IMR-90 (cell line): ENCODE results near the gene ZFR2. TPM values are rescaled to one million over a fixed set of nuclear protein-coding genes. Genes with fewer than 3 reads are reported as not detected.

Experiments
- ATAC-seq: fragments of 200-7000 bp; cut with Tn5 transposase; 2 replicates; pipeline ENCODE4 v1.9.1; 2020; ENCODE audit warnings: low read depth, mild to moderate bottlenecking, moderate library complexity
- BruUV-seq: library from RNA; stranded (reverse); fragments of 400-500 nt; replicated peaks from 2 replicates; lab custom pipeline; 2021; lab: Mats Ljungman, UMichigan
- CTCF ChIA-PET: fragments of 300-600 bp; formaldehyde crosslinking; extraction: SDS; loops from one replicate; lab custom pipeline; 2021; ENCODE audit warnings: antibody characterized with exemption; lab: Yijun Ruan, JAX
- POLR2A ChIA-PET: fragments of 300-600 bp; sonication (Branson Sonifier 250); formaldehyde crosslinking; loops from one replicate; lab custom pipeline; 2022; ENCODE audit warnings: antibody characterized with exemption; ENCODE audit not compliant: unreplicated experiment; lab: Charles Lee
- DNase-seq: peaks from one replicate; pipeline ENCODE4 v3.0.0; 2013
- H2AFZ ChIP-seq: replicated peaks from 2 replicates; pipeline ENCODE3; 2013; ENCODE audit warnings: low read length, mild to moderate bottlenecking; ENCODE audit not compliant: poor library complexity
- H2AK5ac ChIP-seq: 2 replicates; pipeline ENCODE4 v1.6.1; 2013; ENCODE audit warnings: low read depth, low read length, inconsistent platforms
- H2AK9ac ChIP-seq: replicated peaks from 2 replicates; pipeline ENCODE3; 2013; ENCODE audit warnings: mild to moderate bottlenecking, low read depth, low read length, moderate library complexity; ENCODE audit not compliant: poor library complexity
- H2BK120ac ChIP-seq: 2 replicates; pipeline ENCODE4 v1.6.1; 2013; ENCODE audit warnings: low read depth, low read length, inconsistent platforms
- H2BK15ac ChIP-seq: 3 replicates; pipeline ENCODE4 v1.6.1; 2013; ENCODE audit warnings: low read depth, low read length, inconsistent platforms
- H2BK20ac ChIP-seq: 2 replicates; pipeline ENCODE4 v1.6.1; 2013; ENCODE audit warnings: low read depth, mild to moderate bottlenecking, inconsistent platforms, low read length, moderate library complexity
- H2BK5ac ChIP-seq: 2 replicates; pipeline ENCODE4 v1.6.1; 2013; ENCODE audit warnings: mild to moderate bottlenecking, low read depth, low read length, inconsistent platforms; ENCODE audit not compliant: poor library complexity, severe bottlenecking
- H3K14ac ChIP-seq: replicated peaks from 2 replicates; pipeline ENCODE4 v1.6.1; 2013; ENCODE audit warnings: low read depth, low read length, inconsistent platforms
- H3K18ac ChIP-seq: 2 replicates; pipeline ENCODE4 v1.6.1; 2013; ENCODE audit warnings: low read depth, low read length, control low read depth
- H3K23ac ChIP-seq: 2 replicates; pipeline ENCODE4 v1.6.1; 2013; ENCODE audit warnings: low read depth, low read length, inconsistent platforms
- H3K27ac ChIP-seq: 2 replicates; pipeline ENCODE4 v1.5.1; 2013; ENCODE audit warnings: mild to moderate bottlenecking, control low read depth, low read length; ENCODE audit not compliant: insufficient read depth
- H3K27me3 ChIP-seq: 2 replicates; pipeline ENCODE4 v1.6.1; 2013; ENCODE audit warnings: low read length; ENCODE audit not compliant: control insufficient read depth, insufficient read depth
- H3K36me3 ChIP-seq: 2 replicates; pipeline ENCODE4 v1.6.1; 2013; ENCODE audit warnings: low read length, mixed read lengths; ENCODE audit not compliant: control insufficient read depth, insufficient read depth
- H3K4ac ChIP-seq: 2 replicates; pipeline ENCODE4 v1.6.1; 2013; ENCODE audit warnings: low read depth, low read length, inconsistent platforms
- H3K4me1 ChIP-seq: 2 replicates; pipeline ENCODE4 v1.6.1; 2013; ENCODE audit warnings: low read length, mixed read lengths; ENCODE audit not compliant: control insufficient read depth, insufficient read depth
- H3K4me2 ChIP-seq: 2 replicates; pipeline ENCODE4 v1.6.1; 2013; ENCODE audit warnings: low read depth, mild to moderate bottlenecking, control low read depth, low read length, moderate library complexity
- H3K4me3 ChIP-seq: 2 replicates; pipeline ENCODE4 v1.5.1; 2013; ENCODE audit warnings: low read depth, mild to moderate bottlenecking, control low read depth, low read length, moderate library complexity; ENCODE audit not compliant: insufficient read depth
- H3K56ac ChIP-seq: 2 replicates; pipeline ENCODE4 v1.6.1; 2013; ENCODE audit warnings: low read length, inconsistent platforms; ENCODE audit not compliant: insufficient read depth; ENCODE audit errors: extremely low read depth
- H3K79me1 ChIP-seq, 2 experiments: 2 replicates each; pipeline ENCODE4 v1.6.1; 2013; ENCODE audit warnings: low read length in 2 of 2, inconsistent platforms in 1 of 2, low read depth in 1 of 2
- H3K9ac ChIP-seq: 2 replicates; pipeline ENCODE4 v1.6.1; 2013; ENCODE audit warnings: low read depth, low read length, control low read depth
- H3K9me1 ChIP-seq: 2 replicates; pipeline ENCODE4 v1.6.1; 2013; ENCODE audit warnings: low read length, inconsistent platforms; ENCODE audit not compliant: insufficient read depth
- H3K9me3 ChIP-seq: 2 replicates; pipeline ENCODE4 v1.6.1; 2013; ENCODE audit warnings: low read length; ENCODE audit not compliant: control insufficient read depth, insufficient read depth
- H4K20me1 ChIP-seq: 2 replicates; pipeline ENCODE4 v1.6.1; 2013; ENCODE audit warnings: low read length, inconsistent platforms; ENCODE audit not compliant: insufficient read depth
- H4K5ac ChIP-seq: 2 replicates; pipeline ENCODE4 v1.6.1; 2013; ENCODE audit warnings: mild to moderate bottlenecking, low read depth, low read length, control low read depth
- H4K8ac ChIP-seq, 2 experiments: 2 replicates each; pipeline ENCODE4 v1.6.1; 2013; ENCODE audit warnings: low read depth in 2 of 2, low read length in 2 of 2, control low read depth in 1 of 2, inconsistent platforms in 1 of 2
- H4K91ac ChIP-seq: 2 replicates; pipeline ENCODE4 v1.6.1; 2013; ENCODE audit warnings: low read depth, low read length, inconsistent platforms; ENCODE audit not compliant: insufficient read depth
- CEBPB ChIP-seq: IDR thresholded peaks from 2 replicates; pipeline ENCODE4 v1.6.1; 2012; ENCODE audit warnings: low read depth, low read length, improper control_type of control experiment
- CHD1 ChIP-seq: IDR thresholded peaks from 2 replicates; pipeline ENCODE4 v1.6.1; 2012; ENCODE audit warnings: low read depth, low read length, improper control_type of control experiment
- FOS ChIP-seq: fragments of 150-350 bp; IDR thresholded peaks from 2 replicates; pipeline ENCODE4 v1.6.1; 2016; ENCODE audit warnings: low read depth, low read length
- MAFK ChIP-seq: IDR thresholded peaks from 2 replicates; pipeline ENCODE4 v1.6.1; 2012; ENCODE audit warnings: low read depth, low read length, improper control_type of control experiment
- MXI1 ChIP-seq: IDR thresholded peaks from 2 replicates; pipeline ENCODE4 v1.6.1; 2012; ENCODE audit warnings: low read depth, mild to moderate bottlenecking, low read length, moderate library complexity, borderline replicate concordance
- NFE2L2 ChIP-seq: fragments of 150-350 bp; IDR thresholded peaks from 2 replicates; pipeline ENCODE4 v1.6.1; 2016; ENCODE audit warnings: low read depth, mild to moderate bottlenecking, low read length
- POLR2A ChIP-seq: IDR thresholded peaks from 2 replicates; pipeline ENCODE4 v1.6.1; 2012; ENCODE audit warnings: mild to moderate bottlenecking, low read depth, low read length
- RAD21 ChIP-seq: IDR thresholded peaks from 2 replicates; pipeline ENCODE4 v1.6.1; 2012; ENCODE audit warnings: low read length, improper control_type of control experiment
- RFX5 ChIP-seq: IDR thresholded peaks from 2 replicates; pipeline ENCODE4 v1.8.0; 2012; ENCODE audit warnings: low read depth, mild to moderate bottlenecking, low read length, moderate library complexity
- SMC3 ChIP-seq: fragments of 150-350 bp; IDR thresholded peaks from 2 replicates; pipeline ENCODE4 v1.6.1; 2016; ENCODE audit warnings: low read depth, mild to moderate bottlenecking, antibody characterized with exemption, low read length, moderate library complexity
- WGBS, 2 experiments: methylation state at CpG; one replicate each; pipeline versions ENCODE4 v1.1.5 to v1.1.7; 2013; ENCODE audit warnings: missing lambda C conversion rate in 2 of 2; ENCODE audit not compliant: insufficient read length in 1 of 2; ENCODE audit errors: extremely low coverage in 2 of 2; 5-methylcytosine and 5-hydroxymethylcytosine counted together
- dilution Hi-C: fragments of 300-500 bp; cut with HindIII; formaldehyde crosslinking; loops from one replicate; pipeline ENCODE4 v1.14.3; 2018; ENCODE audit warnings: low sequenced_read_pairs; ENCODE audit not compliant: unreplicated experiment
- in situ Hi-C: fragments of 300-500 bp; cut with MboI; formaldehyde crosslinking; loops from 3 replicates; pipeline ENCODE4 v1.14.3; 2019; ENCODE audit warnings: low sequenced_read_pairs, inconsistent platforms, mixed read lengths
- intact Hi-C: fragments of 100-400 bp; cut with micrococcal nuclease; formaldehyde crosslinking; loops from 2 replicates; pipeline ENCODE4 v1.10.0; 2022
- polyA plus RNA-seq, 3 experiments: library from polyadenylated mRNA; depleted of rRNA; stranded (reverse); fragments of >200 nt; gene quantifications; 2 replicates each; pipeline ENCODE4 v1.2.3, GENCODE V29; 2012; ENCODE audit warnings: low replicate concordance in 1 of 3
- total RNA-seq: library from RNA; depleted of rRNA; stranded (reverse); fragments of >200 nt; gene quantifications from 2 replicates; pipeline ENCODE4 v1.2.3, GENCODE V29; 2012
- TF ChIP-seq, protein P1 (sequence below): fragments of 150-350 bp; IDR thresholded peaks from 2 replicates; pipeline ENCODE4 v1.6.1; 2017; ENCODE audit warnings: mild to moderate bottlenecking, antibody characterized with exemption, low read length, low read depth
- TF ChIP-seq, protein P2 (sequence below): fragments of 150-350 bp; IDR thresholded peaks from 2 replicates; pipeline ENCODE4 v1.6.1; 2016; ENCODE audit warnings: low read depth, mild to moderate bottlenecking, low read length, moderate library complexity, borderline replicate concordance
- TF ChIP-seq, protein P3 (sequence below): conservative IDR thresholded peaks from 2 replicates; pipeline ENCODE4 v1.5.1; 2012; ENCODE audit warnings: mild to moderate bottlenecking, low read depth, low read length, improper control_type of control experiment

The ZFR2 gene
- total and polyA plus RNA-seq, 2 of the 4 experiments (the other 2 are of a cell fraction) = 0.19 TPM; not detected in 1

DNA sequence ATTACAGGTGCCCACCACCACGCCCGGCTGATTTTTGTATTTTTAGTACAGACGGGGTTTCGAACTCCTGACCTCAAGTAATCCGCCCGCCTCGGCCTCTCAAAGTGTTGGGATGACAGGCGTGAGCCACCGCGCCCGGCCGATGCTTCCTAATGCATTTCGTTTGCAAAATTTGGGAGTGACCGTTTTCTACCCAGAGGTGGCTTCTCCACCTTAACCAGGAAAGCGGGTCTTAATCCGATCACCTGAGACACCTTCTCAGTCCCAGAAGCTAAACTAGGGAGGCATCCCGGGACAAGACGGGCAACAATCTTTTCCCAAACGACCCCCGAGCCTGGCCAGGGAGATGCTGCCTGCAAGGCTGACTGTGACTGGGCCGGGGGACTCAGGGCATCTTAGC is 67.8 kb downstream of the ZFR2 start:
- no peak overlapping the region for H2BK5ac ChIP-seq
- H2AK9ac ChIP-seq = no peak overlapping the region
- dilution Hi-C loops (no loop called here), intact Hi-C loops (no loop called here), in situ Hi-C loops (no loop called here)
- no peak overlapping the region for H2BK20ac ChIP-seq
- H3K23ac ChIP-seq = no peak overlapping the region
- H3K14ac ChIP-seq = no peak overlapping the region
- H3K27me3 ChIP-seq = peaks cover 35% of the 10 kb centered on the region
- no peaks in the 10 kb centered on the region for H3K9me1 ChIP-seq
- CTCF ChIA-PET = no interaction called here
- no peak overlapping the region for H2AK5ac ChIP-seq
- H3K4me3 ChIP-seq = no peak overlapping the region
- H4K5ac ChIP-seq = no peak overlapping the region
- 23% methylated on average over 18 of the region's 21 CpGs; no CpG with 5 or more reads in 1 of the 2 experiments for WGBS, 2 experiments
- no peak for ATAC-seq
- H3K18ac ChIP-seq = no peak overlapping the region
- H3K36me3 ChIP-seq = no peaks in the 10 kb centered on the region
- H3K79me1 ChIP-seq = no peaks in the 10 kb centered on the region
- H3K56ac ChIP-seq = no peak overlapping the region
- H3K4ac ChIP-seq = no peak overlapping the region
- POLR2A ChIA-PET = no interaction called here
- no peak overlapping the region for H2BK15ac ChIP-seq
- no peak overlapping the region for H3K4me2 ChIP-seq
- H3K9me3 ChIP-seq = peaks cover 8% of the 10 kb centered on the region
- no peak for DNase-seq
- no peak overlapping the region for H4K8ac ChIP-seq
- H3K27ac ChIP-seq = no peak overlapping the region
- no peaks in the 10 kb centered on the region for H3K4me1 ChIP-seq
- TF ChIP-seq, protein P1, sequence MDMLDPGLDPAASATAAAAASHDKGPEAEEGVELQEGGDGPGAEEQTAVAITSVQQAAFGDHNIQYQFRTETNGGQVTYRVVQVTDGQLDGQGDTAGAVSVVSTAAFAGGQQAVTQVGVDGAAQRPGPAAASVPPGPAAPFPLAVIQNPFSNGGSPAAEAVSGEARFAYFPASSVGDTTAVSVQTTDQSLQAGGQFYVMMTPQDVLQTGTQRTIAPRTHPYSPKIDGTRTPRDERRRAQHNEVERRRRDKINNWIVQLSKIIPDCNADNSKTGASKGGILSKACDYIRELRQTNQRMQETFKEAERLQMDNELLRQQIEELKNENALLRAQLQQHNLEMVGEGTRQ = no peak
- TF ChIP-seq CEBPB (no peak), SMC3 (no peak), MXI1 (no peak), CHD1 (no peak), RAD21 (no peak), FOS (no peak), POLR2A (no peak), MAFK (no peak), RFX5 (no peak), NFE2L2 (no peak)
- TF ChIP-seq, protein P2, sequence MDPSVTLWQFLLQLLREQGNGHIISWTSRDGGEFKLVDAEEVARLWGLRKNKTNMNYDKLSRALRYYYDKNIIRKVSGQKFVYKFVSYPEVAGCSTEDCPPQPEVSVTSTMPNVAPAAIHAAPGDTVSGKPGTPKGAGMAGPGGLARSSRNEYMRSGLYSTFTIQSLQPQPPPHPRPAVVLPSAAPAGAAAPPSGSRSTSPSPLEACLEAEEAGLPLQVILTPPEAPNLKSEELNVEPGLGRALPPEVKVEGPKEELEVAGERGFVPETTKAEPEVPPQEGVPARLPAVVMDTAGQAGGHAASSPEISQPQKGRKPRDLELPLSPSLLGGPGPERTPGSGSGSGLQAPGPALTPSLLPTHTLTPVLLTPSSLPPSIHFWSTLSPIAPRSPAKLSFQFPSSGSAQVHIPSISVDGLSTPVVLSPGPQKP = no peak
- TF ChIP-seq, protein P3, sequence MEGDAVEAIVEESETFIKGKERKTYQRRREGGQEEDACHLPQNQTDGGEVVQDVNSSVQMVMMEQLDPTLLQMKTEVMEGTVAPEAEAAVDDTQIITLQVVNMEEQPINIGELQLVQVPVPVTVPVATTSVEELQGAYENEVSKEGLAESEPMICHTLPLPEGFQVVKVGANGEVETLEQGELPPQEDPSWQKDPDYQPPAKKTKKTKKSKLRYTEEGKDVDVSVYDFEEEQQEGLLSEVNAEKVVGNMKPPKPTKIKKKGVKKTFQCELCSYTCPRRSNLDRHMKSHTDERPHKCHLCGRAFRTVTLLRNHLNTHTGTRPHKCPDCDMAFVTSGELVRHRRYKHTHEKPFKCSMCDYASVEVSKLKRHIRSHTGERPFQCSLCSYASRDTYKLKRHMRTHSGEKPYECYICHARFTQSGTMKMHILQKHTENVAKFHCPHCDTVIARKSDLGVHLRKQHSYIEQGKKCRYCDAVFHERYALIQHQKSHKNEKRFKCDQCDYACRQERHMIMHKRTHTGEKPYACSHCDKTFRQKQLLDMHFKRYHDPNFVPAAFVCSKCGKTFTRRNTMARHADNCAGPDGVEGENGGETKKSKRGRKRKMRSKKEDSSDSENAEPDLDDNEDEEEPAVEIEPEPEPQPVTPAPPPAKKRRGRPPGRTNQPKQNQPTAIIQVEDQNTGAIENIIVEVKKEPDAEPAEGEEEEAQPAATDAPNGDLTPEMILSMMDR = no peak
- no peak overlapping the region for H2BK120ac ChIP-seq
- no peak overlapping the region for H4K91ac ChIP-seq
- BruUV-seq = no TSS peak
- no peak overlapping the region for H3K9ac ChIP-seq
- H4K20me1 ChIP-seq = no peaks in the 10 kb centered on the region
- peak overlapping the region; percentile 84 for H2AFZ ChIP-seq
